ENCODE measurements around the gene SIAH2.

SIAH2 gene

DNA sequence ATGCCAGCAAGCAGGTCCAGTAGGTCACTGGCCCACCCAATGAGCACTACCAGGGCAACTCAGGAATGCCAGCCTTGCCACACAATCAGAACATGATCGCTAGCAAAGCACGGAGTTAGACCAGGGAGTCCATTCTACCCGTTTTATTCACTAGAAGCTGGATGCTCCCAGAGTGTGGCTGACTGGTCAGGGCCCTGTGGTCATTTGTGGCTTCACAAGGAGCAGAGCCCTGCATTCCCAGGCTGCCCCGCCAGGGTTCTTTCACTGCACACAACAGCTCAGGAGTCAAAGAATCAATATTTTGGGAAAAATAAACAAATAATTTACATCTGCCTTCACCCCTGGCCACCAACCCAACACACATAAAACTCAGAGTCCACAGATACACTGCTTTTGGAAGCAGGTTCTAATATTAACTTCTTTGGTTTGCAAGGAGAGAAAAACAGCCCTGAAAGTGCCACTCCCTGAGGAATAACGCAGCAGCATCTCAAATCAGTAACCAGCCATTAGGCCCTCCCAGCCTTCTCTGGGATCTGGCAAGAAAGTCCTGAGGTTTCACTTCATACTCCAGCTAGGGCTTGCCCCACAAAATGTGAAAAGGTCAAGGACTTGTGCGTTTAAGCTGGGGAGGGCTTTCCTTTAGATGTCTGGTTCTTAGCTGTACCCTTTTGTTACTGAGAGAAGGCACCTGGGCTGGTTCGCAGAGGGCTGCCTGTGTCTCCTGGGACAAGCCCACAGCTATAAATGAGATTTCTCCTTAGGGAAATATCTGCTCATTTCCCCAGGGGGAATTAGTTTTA is 16.0 kb downstream of the SIAH2 start:
- DNase-seq (ENCODE audit: low read depth) = no peak
- no peaks in the 10 kb centered on the region for H3K27me3 ChIP-seq (replicated peaks; ENCODE audit: control insufficient read depth, insufficient read depth, low read length)
- no peaks in the 10 kb centered on the region for H3K9me3 ChIP-seq (ENCODE audit: control insufficient read depth, low read length)
- H3K4me3 ChIP-seq (ENCODE audit: low read length) = no peak overlapping the region
- H3K9ac ChIP-seq (ENCODE audit: low read length) = no peak overlapping the region
- H3K4me1 ChIP-seq (ENCODE audit: control insufficient read depth, insufficient read depth, low read length) = peaks cover 50% of the 10 kb centered on the region
- peaks cover 6% of the 10 kb centered on the region for H3K36me3 ChIP-seq (ENCODE audit: control insufficient read depth, insufficient read depth, low read length, severe bottlenecking)

DNA sequence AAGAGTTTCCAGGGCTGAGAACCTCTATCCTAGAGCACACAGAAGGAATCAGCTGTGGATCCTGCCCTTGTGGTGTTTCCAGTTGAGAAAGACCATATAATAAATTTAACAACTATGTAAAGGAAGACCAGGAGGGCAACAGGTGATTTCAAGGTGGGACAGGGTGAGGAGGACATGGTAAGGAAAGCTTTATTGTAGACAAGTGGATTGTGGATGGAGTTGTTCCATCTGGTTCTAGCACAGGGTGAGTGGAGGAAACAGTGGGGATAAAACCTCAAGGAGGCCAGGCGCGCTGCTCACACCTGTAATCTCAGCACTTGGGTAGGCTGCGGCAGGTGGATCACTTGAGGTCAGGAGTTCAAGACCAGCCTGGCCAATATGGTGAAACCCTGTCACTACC is 17.1 kb downstream of the SIAH2 start:
- Histone ChIP-seq H3K4me3 (ENCODE audit: low read length) (no peak overlapping the region), H3K36me3 (ENCODE audit: control insufficient read depth, insufficient read depth, low read length, severe bottlenecking) (peaks cover 16% of the 10 kb centered on the region), H3K4me1 (ENCODE audit: control insufficient read depth, insufficient read depth, low read length) (peaks cover 56% of the 10 kb centered on the region), H3K9ac (ENCODE audit: low read length) (no peak overlapping the region), H3K27me3 (replicated peaks; ENCODE audit: control insufficient read depth, insufficient read depth, low read length) (no peaks in the 10 kb centered on the region), H3K9me3 (ENCODE audit: control insufficient read depth, low read length) (no peaks in the 10 kb centered on the region)
- no peak for DNase-seq (ENCODE audit: low read depth)

DNA sequence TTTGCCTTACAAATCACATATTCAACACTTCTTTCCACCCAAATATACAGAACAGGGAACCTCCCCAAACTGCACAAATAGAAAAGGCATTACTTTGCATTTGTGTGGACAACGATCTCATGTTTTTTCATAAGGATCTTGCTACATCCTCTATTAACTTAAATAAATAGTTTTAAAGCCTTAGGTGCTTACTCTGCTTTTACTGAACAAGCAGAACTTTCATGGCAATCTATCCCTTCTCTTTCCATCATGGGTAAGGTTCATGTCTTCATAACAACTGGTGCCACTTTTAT is 18.1 kb downstream of the SIAH2 start:
- H3K4me1 ChIP-seq (ENCODE audit: control insufficient read depth, insufficient read depth, low read length) = peaks cover 59% of the 10 kb centered on the region
- H3K9ac ChIP-seq (ENCODE audit: low read length) = no peak overlapping the region
- H3K9me3 ChIP-seq (ENCODE audit: control insufficient read depth, low read length) = no peaks in the 10 kb centered on the region
- no peak for DNase-seq (ENCODE audit: low read depth)
- peaks cover 17% of the 10 kb centered on the region for H3K36me3 ChIP-seq (ENCODE audit: control insufficient read depth, insufficient read depth, low read length, severe bottlenecking)
- H3K27me3 ChIP-seq (replicated peaks; ENCODE audit: control insufficient read depth, insufficient read depth, low read length) = no peaks in the 10 kb centered on the region
- H3K4me3 ChIP-seq (ENCODE audit: low read length) = no peak overlapping the region

DNA sequence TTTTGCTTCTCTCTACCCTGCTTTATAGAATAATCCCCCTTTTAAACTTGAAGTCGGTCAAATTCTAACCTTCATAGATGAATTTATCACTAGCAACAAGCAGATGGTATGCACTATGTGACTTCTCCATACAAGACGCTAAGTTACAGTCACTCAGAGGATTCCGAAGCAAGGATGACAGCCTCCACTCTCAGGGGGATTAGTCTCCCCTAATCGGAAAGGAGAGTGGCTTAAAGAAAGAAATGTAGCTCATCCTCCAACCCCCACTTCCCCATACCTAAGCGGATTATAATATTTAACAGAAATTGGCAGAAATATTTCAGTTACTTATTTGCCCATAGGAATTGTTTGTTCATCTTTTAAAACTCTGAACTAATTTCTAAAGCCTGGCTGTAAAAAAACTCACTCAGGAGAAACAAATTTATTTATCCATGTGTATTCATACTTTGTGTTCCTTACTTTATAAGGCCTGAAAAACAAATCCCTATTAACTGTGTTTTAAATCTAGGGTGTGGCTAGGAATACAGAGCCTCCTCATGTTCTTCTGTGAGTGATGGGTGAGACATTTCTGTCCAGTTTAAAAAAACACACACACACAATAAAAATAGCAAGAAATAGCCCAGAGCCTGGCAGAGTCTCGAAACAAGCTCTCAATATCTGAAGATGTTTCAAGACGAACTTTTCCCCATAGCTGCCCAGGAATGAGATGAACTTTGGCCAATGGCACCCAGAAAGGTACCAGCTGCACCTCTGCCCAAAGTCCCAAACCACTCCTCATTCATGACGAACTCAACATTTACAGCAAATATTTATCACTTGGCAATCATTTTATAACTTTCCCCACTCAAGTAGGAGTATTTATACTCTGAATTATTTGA is 18.7 kb downstream of the SIAH2 start:
- Histone ChIP-seq H3K4me1 (ENCODE audit: control insufficient read depth, insufficient read depth, low read length) (peaks cover 64% of the 10 kb centered on the region), H3K36me3 (ENCODE audit: control insufficient read depth, insufficient read depth, low read length, severe bottlenecking) (peaks cover 17% of the 10 kb centered on the region), H3K9me3 (ENCODE audit: control insufficient read depth, low read length) (no peaks in the 10 kb centered on the region), H3K4me3 (ENCODE audit: low read length) (no peak overlapping the region), H3K9ac (ENCODE audit: low read length) (no peak overlapping the region), H3K27me3 (replicated peaks; ENCODE audit: control insufficient read depth, insufficient read depth, low read length) (no peaks in the 10 kb centered on the region)
- DNase-seq (ENCODE audit: low read depth) = no peak

DNA sequence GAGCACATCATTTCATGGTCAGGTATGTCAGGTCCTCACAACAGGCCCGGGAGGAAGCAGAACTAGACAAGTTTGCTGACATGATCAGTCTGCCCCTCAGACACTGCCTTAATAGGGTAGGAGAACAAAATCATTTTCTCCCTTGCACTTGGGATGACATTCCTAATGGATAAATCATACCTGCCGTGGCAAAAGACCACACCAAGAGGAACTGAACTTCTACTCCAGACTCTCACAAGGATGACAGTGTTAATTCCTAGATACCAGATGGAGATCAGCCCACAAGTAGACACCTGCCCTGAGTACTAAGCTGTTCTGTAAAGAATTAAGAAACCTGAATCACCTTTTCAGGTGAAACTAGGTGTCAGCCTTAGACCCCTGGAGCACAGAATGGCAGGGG is 19.5 kb downstream of the SIAH2 start:
- Histone ChIP-seq H3K36me3 (ENCODE audit: control insufficient read depth, insufficient read depth, low read length, severe bottlenecking) (peaks cover 17% of the 10 kb centered on the region), H3K9me3 (ENCODE audit: control insufficient read depth, low read length) (no peaks in the 10 kb centered on the region), H3K4me3 (ENCODE audit: low read length) (no peak overlapping the region), H3K9ac (ENCODE audit: low read length) (no peak overlapping the region), H3K27me3 (replicated peaks; ENCODE audit: control insufficient read depth, insufficient read depth, low read length) (no peaks in the 10 kb centered on the region), H3K4me1 (ENCODE audit: control insufficient read depth, insufficient read depth, low read length) (peaks cover 64% of the 10 kb centered on the region)
- DNase-seq (ENCODE audit: low read depth) = no peak

DNA sequence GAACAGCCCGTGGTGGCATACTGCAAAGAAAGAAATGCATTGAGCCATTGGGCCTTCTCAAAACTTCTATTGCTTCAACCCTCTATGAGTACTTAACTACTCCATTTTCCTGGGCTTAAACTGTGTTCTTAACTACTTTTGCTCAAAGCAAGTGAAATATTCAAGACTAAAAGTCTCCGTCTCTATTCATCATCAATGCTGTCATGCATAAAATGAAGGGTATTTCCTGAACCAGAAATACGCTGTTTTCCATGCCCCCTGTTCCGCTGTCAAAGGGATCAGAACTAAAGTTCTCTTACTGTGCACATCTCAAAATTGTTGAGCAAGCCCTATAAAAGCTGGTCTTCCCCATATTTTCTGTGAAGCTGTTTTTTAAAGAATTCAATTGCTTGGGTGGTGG is 20.3 kb downstream of the SIAH2 start:
- no peaks in the 10 kb centered on the region for H3K27me3 ChIP-seq (replicated peaks; ENCODE audit: control insufficient read depth, insufficient read depth, low read length)
- H3K9me3 ChIP-seq (ENCODE audit: control insufficient read depth, low read length) = no peaks in the 10 kb centered on the region
- H3K36me3 ChIP-seq (ENCODE audit: control insufficient read depth, insufficient read depth, low read length, severe bottlenecking) = peaks cover 17% of the 10 kb centered on the region
- no peak overlapping the region for H3K4me3 ChIP-seq (ENCODE audit: low read length)
- H3K4me1 ChIP-seq (ENCODE audit: control insufficient read depth, insufficient read depth, low read length) = peaks cover 65% of the 10 kb centered on the region
- no peak overlapping the region for H3K9ac ChIP-seq (ENCODE audit: low read length)
- no peak for DNase-seq (ENCODE audit: low read depth)

DNA sequence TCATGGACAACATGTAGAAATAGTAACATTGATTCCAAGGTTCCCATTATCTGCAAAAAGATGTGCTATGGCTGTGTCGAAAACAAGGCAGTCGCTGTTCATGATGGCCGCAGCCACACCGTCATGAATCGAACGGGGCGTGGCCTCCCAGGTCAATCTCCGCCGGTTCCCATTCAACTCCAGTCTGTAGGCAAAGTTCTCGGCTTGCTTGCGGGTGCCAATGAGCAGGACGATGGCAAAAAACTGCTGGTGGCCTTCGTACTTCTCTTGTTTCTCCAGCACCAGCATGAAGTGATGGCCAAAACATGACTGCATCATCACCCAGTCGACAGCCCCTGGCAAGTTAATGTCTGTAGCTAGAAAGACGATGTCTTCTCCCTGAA is 20.8 kb downstream of the SIAH2 start:
- Histone ChIP-seq H3K9ac (ENCODE audit: low read length) (no peak overlapping the region), H3K4me1 (ENCODE audit: control insufficient read depth, insufficient read depth, low read length) (peaks cover 66% of the 10 kb centered on the region), H3K36me3 (ENCODE audit: control insufficient read depth, insufficient read depth, low read length, severe bottlenecking) (peaks cover 17% of the 10 kb centered on the region), H3K27me3 (replicated peaks; ENCODE audit: control insufficient read depth, insufficient read depth, low read length) (no peaks in the 10 kb centered on the region), H3K9me3 (ENCODE audit: control insufficient read depth, low read length) (no peaks in the 10 kb centered on the region), H3K4me3 (ENCODE audit: low read length) (no peak overlapping the region)
- no peak for DNase-seq (ENCODE audit: low read depth)

DNA sequence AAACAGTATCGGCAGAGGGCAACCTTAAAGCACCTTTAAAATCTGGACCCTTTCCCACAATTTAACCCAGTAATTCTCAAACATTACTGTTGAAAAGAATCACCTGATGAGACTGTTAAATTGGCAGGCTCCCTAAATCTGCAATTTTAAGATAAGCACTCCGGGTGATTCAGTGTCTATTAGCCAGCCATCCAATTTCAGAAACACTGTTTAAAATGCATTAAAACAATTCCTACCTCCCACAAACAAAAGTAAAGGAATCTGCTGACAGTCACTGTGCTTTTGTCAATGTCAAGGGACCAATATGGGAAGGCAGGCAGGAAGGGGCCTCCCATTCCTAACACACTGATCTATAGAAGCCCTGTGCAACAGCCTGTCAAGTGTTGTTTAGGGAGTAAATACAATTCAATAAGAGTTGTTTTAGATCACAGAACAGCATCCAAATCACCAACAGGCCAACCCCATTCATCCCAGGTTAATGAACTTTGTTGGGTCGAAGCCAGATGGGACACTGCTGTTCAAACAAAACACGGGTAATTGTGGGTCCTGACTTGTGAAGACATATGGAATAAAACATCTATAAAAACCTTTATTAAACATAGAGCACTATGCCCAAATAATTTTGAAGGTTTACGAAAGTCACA is 21.4 kb downstream of the SIAH2 start:
- Histone ChIP-seq H3K4me3 (ENCODE audit: low read length) (no peak overlapping the region), H3K36me3 (ENCODE audit: control insufficient read depth, insufficient read depth, low read length, severe bottlenecking) (peaks cover 17% of the 10 kb centered on the region), H3K9ac (ENCODE audit: low read length) (no peak overlapping the region), H3K27me3 (replicated peaks; ENCODE audit: control insufficient read depth, insufficient read depth, low read length) (no peaks in the 10 kb centered on the region), H3K4me1 (ENCODE audit: control insufficient read depth, insufficient read depth, low read length) (peaks cover 66% of the 10 kb centered on the region), H3K9me3 (ENCODE audit: control insufficient read depth, low read length) (no peaks in the 10 kb centered on the region)
- DNase-seq (ENCODE audit: low read depth) = no peak

DNA sequence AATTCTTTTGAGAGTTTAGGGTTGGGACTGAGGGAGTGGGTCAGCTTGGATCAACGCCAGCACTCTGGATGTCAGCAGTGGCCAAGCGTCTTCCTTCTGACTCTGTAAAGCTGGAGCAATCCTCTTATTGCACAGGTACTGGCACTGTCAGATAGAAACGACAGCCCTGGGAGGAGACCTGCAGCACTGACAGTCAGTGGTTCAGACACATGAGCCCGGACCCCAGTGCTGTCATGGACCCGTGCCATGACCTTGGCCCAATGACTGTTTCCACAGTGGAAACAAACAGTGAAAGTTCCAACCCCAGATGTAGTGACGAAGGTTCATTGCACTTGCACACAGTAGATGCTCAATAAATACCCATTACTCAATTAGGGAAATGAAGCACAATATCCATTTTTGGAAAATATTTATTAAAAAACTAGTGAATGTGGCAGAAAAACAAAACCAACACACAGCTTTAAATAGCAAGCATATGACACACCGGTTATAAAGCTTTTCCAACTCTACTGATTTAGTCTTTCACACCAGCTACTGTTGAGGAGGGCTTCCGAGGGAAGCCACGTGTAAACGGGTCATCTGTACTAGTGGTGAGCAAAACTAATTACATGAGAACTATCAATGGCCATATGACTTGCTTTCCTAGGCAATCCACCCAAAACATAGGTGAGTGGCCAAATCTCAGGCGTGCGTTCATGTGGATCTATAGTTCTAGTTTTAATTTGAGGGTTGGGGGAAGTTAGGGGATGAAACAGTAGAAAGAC is 22.1 kb downstream of the SIAH2 start:
- H3K27me3 ChIP-seq (replicated peaks; ENCODE audit: control insufficient read depth, insufficient read depth, low read length) = no peaks in the 10 kb centered on the region
- DNase-seq (ENCODE audit: low read depth) = no peak
- peaks cover 71% of the 10 kb centered on the region for H3K4me1 ChIP-seq (ENCODE audit: control insufficient read depth, insufficient read depth, low read length)
- H3K9ac ChIP-seq (ENCODE audit: low read length) = no peak overlapping the region
- peaks cover 17% of the 10 kb centered on the region for H3K36me3 ChIP-seq (ENCODE audit: control insufficient read depth, insufficient read depth, low read length, severe bottlenecking)
- no peaks in the 10 kb centered on the region for H3K9me3 ChIP-seq (ENCODE audit: control insufficient read depth, low read length)
- no peak overlapping the region for H3K4me3 ChIP-seq (ENCODE audit: low read length)

DNA sequence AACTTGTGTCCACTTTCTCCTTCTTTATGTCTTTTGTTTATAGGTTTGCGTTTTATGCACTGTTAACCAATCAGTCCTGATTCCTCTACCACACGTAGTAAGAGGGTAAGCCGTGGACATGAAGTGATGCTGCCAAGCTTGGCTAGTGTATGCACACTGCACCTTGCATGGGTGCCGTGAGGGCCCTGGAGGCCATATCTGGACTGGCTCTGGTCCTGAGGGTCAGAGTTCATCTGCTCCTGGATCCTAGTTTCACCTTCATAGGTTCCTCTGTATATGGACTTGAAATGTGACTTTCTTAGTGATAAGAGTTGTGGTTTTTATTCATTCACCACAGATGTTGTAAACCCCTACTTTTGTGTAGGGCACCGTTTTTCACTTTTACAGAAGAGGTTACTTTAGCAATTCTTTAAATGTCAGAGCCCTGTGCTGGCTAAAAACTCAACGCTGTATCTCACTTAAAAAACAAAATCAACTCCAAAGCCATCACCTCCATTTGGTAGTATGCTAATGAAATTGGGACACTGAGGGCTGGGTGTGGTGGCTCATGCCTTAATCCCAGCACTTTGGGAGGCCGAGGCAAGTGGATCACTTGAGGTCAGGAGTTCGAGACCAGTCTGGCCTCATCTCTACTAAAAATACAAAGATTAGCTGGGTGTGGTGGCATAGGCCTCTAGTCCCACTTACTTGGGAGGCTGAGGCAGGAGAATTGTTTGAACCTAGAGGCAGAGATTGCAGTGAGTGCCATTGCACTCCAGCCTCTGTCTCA is 22.9 kb downstream of the SIAH2 start:
- H3K4me3 ChIP-seq (ENCODE audit: low read length) = no peak overlapping the region
- H3K27me3 ChIP-seq (replicated peaks; ENCODE audit: control insufficient read depth, insufficient read depth, low read length) = no peaks in the 10 kb centered on the region
- peaks cover 71% of the 10 kb centered on the region for H3K4me1 ChIP-seq (ENCODE audit: control insufficient read depth, insufficient read depth, low read length)
- H3K9ac ChIP-seq (ENCODE audit: low read length) = no peak overlapping the region
- H3K9me3 ChIP-seq (ENCODE audit: control insufficient read depth, low read length) = no peaks in the 10 kb centered on the region
- no peak for DNase-seq (ENCODE audit: low read depth)
- peaks cover 17% of the 10 kb centered on the region for H3K36me3 ChIP-seq (ENCODE audit: control insufficient read depth, insufficient read depth, low read length, severe bottlenecking)
